Prostate gland (tissue), 2 donors: ENCODE data around the gene CTSC. TPM values are rescaled to one million over a fixed set of nuclear protein-coding genes. Genes with fewer than 3 reads are reported as not detected.

ENCODE experiments used
- DNase-seq: peaks from one replicate; pipeline ENCODE4 v3.0.0-alpha.2; 2019; ENCODE audit warnings: low spot score
- H3K27ac ChIP-seq, 2 donors: fragments of 200-600 bp; sonication (generic); 2 replicates each; pipeline ENCODE4 v1.5.1; 2017 to 2019
- H3K27me3 ChIP-seq: fragments of 200-600 bp; sonication (generic); replicated peaks from 2 replicates; pipeline ENCODE4 v1.5.1; 2019; ENCODE audit not compliant: insufficient read depth
- H3K36me3 ChIP-seq, 2 donors: fragments of 200-600 bp; sonication (generic); 1 replicate in 1 of 2; 2 replicates in 1 of 2; pipeline versions ENCODE4 v1.5.1 to v1.8.1; 2017 to 2019
- H3K4me1 ChIP-seq: fragments of 200-600 bp; sonication (generic); replicated peaks from 2 replicates; pipeline ENCODE4 v1.5.1; 2019
- H3K4me3 ChIP-seq, 2 donors: fragments of 200-600 bp; sonication (generic); 2 replicates each; pipeline ENCODE4 v1.5.1; 2017 to 2019
- H3K9me3 ChIP-seq: fragments of 200-600 bp; sonication (generic); 2 replicates; pipeline ENCODE4 v1.5.1; 2017
- CTCF ChIP-seq, 4 experiments: fragments of 200-600 bp in 2 of 4; fragments of 450-650 bp in 2 of 4; sonication (generic) in 2 of 4; IDR thresholded peaks; 1 replicate in 3 of 4; 2 replicates in 1 of 4; pipeline ENCODE4 v1.5.1; 2016 to 2019; ENCODE audit warnings: antibody characterized with exemption in 4 of 4, mild to moderate bottlenecking in 2 of 4, moderate library complexity in 2 of 4
- POLR2A ChIP-seq: fragments of 450-650 bp; IDR thresholded peaks from one replicate; pipeline ENCODE4 v1.6.1; 2016; ENCODE audit warnings: antibody characterized with exemption, mild to moderate bottlenecking
- POLR2AphosphoS5 ChIP-seq: sonication (generic); formaldehyde crosslinking; IDR thresholded peaks from one replicate; pipeline ENCODE4 v1.6.1; 2017; ENCODE audit warnings: antibody characterized with exemption
- WGBS: methylation state at CpG from one replicate; pipeline ENCODE4 v1.1.5; 2018; 5-methylcytosine and 5-hydroxymethylcytosine counted together
- intact Hi-C: fragments of 100-400 bp; cut with DNase I; formaldehyde crosslinking; loops from one replicate; pipeline ENCODE4 v1.14.2; 2022
- total RNA-seq, 2 donors: library from RNA; depleted of rRNA; stranded (reverse); fragments of >200 nt; gene quantifications; one replicate each; pipeline ENCODE4 v1.1.0, GENCODE V29; 2016

The CTSC gene
- total RNA-seq, 2 donors from 2014 or later, result 19.4 to 65.5 TPM

- no peaks in the 10 kb centered on the region for H3K36me3 ChIP-seq
- 69% methylated on average over 4 of the region's 4 CpGs for WGBS
- H3K4me1 ChIP-seq, result no peaks in the 10 kb centered on the region
- no peak overlapping the region for H3K27ac ChIP-seq
- H3K9me3 ChIP-seq, result no peaks in the 10 kb centered on the region
- intact Hi-C loops, result no loop called here
- no peak overlapping the region for H3K4me3 ChIP-seq
- no peaks in the 10 kb centered on the region for H3K27me3 ChIP-seq
- DNase-seq, result no peak
- TF ChIP-seq CTCF (IDR thresholded peaks at IDR 0.05) (no peak), POLR2AphosphoS5 (no peak), POLR2A (no peak)
Measured at GRCh38 chr11:88353835-88354496, 16.4 kb upstream of the CTSC start.

GRCh38 chr11:88353386-88353785 lies 15.8 kb upstream of the CTSC start:
- Histone ChIP-seq H3K4me1 (no peaks in the 10 kb centered on the region), H3K36me3 (no peaks in the 10 kb centered on the region), H3K4me3 (no peak overlapping the region), H3K27ac (no peak overlapping the region), H3K27me3 (no peaks in the 10 kb centered on the region), H3K9me3 (no peaks in the 10 kb centered on the region)
- no peak for DNase-seq
- no peak for TF ChIP-seq CTCF (IDR thresholded peaks at IDR 0.05)
- no peak for TF ChIP-seq POLR2A
- TF ChIP-seq POLR2AphosphoS5, result no peak
- intact Hi-C loops, result no loop called here
- WGBS, result 70% methylated on average over 3 of the region's 3 CpGs

- H3K27ac ChIP-seq, result no peak overlapping the region
- TF ChIP-seq POLR2A, result no peak
- no peak for TF ChIP-seq CTCF (IDR thresholded peaks at IDR 0.05)
- TF ChIP-seq POLR2AphosphoS5, result no peak
- no peaks in the 10 kb centered on the region for H3K4me1 ChIP-seq
- no peak for DNase-seq
- H3K9me3 ChIP-seq, result no peaks in the 10 kb centered on the region
- no peak overlapping the region for H3K4me3 ChIP-seq
- no peaks in the 10 kb centered on the region for H3K27me3 ChIP-seq
- no peaks in the 10 kb centered on the region for H3K36me3 ChIP-seq
- intact Hi-C loops, result no loop called here
Measured at GRCh38 chr11:88352139-88352538, 14.6 kb upstream of the CTSC start.

- intact Hi-C loops, result no loop called here
- 83% methylated on average over 1 of the region's 1 CpG for WGBS
Measured at GRCh38 chr11:88348870-88349269, 11.3 kb upstream of the CTSC start.

More at GRCh38 chr11:88348870-88349269, 11.3 kb upstream of the CTSC start:
- Histone ChIP-seq H3K9me3 (no peaks in the 10 kb centered on the region), H3K4me1 (no peaks in the 10 kb centered on the region), H3K27me3 (no peaks in the 10 kb centered on the region), H3K36me3 (no peaks in the 10 kb centered on the region), H3K4me3 (no peak overlapping the region), H3K27ac (no peak overlapping the region)
- TF ChIP-seq POLR2A (no peak), CTCF (IDR thresholded peaks at IDR 0.05) (no peak), POLR2AphosphoS5 (no peak)
- no peak for DNase-seq
